Measurements from ENCODE around the gene THBS4. TPM values are rescaled to one million over a fixed set of nuclear protein-coding genes. Genes with fewer than 3 reads are reported as not detected.

THBS4 gene
- total and polyA plus RNA-seq, 10 of the 15 experiments (the other 5 are each of a cell fraction or from before 2014, with no cell fraction given) = 0.31 to 1.7 (median 0.75) TPM

GRCh38 chr5:80125962-80126480 lies 90.9 kb downstream of the THBS4 start (continued):
- TF ChIP-seq SPI1 (IDR thresholded peaks at IDR 0.05; ENCODE audit: borderline replicate concordance, insufficient read depth, low read depth, low read length) (peak; percentile 95), JUND (IDR thresholded peaks at IDR 0.05; ENCODE audit: low read depth, low read length) (peak; percentile 89), MTA3 (IDR thresholded peaks at IDR 0.05; ENCODE audit: borderline replicate concordance, low read length) (peak; percentile 73; the same call in 1 of the 2 replicates), BCL3 (IDR thresholded peaks at IDR 0.05; ENCODE audit: borderline replicate concordance, insufficient read depth, low read depth, low read length, poor library complexity, severe bottlenecking) (peak; percentile 52), SMC3 (IDR thresholded peaks at IDR 0.05; ENCODE audit: borderline replicate concordance, low read length) (no peak), ESRRA (IDR thresholded peaks at IDR 0.05; ENCODE audit: low read length) (no peak), TCF7 (IDR thresholded peaks at IDR 0.05; ENCODE audit: borderline replicate concordance) (peak; percentile 66; the same call in 1 of the 2 replicates), NFYB (IDR thresholded peaks at IDR 0.05; ENCODE audit: insufficient read depth, low read depth, low read length) (no peak), FOXM1 (IDR thresholded peaks at IDR 0.05; ENCODE audit: low read depth, low read length) (peak; percentile 93), ZBTB11 (CRISPR knock-in tag; IDR thresholded peaks at IDR 0.05) (no peak), IKZF1 (conservative IDR thresholded peaks at IDR 0.05) (peak; percentile 99), BCLAF1 (IDR thresholded peaks at IDR 0.05) (no peak), FOXK2 (IDR thresholded peaks at IDR 0.05) (no peak), RAD51 (IDR thresholded peaks at IDR 0.05) (peak; percentile 56; the same call in 1 of the 2 replicates), PAX5 (IDR thresholded peaks at IDR 0.05; ENCODE audit: borderline replicate concordance, low read depth, low read length) (peak; percentile 87), SMAD5 (IDR thresholded peaks at IDR 0.05; ENCODE audit: low read depth) (no peak), TCF12 (IDR thresholded peaks at IDR 0.05; ENCODE audit: low read depth, low read length) (peak; percentile 53; the same call in 1 of the 2 replicates), ZNF274 (IDR thresholded peaks at IDR 0.05; ENCODE audit: insufficient read depth, insufficient read length) (no peak), TBL1XR1 (IDR thresholded peaks at IDR 0.05; ENCODE audit: low read depth, low read length) (no peak; the same call in 1 of the 2 replicates)

Data from GM12878 (cell line).